HepG2 (cell line): ENCODE results near the gene IMMP1L. TPM values are rescaled to one million over a fixed set of nuclear protein-coding genes. Genes with fewer than 3 reads are reported as not detected.

Experiments used
- ATAC-seq: fragments of 200-7000 bp; cut with Tn5 transposase; 3 replicates; pipeline ENCODE4 v1.9.1; 2020; ENCODE audit warnings: mild to moderate bottlenecking, moderate library complexity
- BruUV-seq: library from RNA; stranded (reverse); fragments of 400-500 nt; replicated peaks from 2 replicates; lab custom pipeline; 2021; lab: Mats Ljungman, UMichigan
- CTCF ChIA-PET: fragments of 300-600 bp; formaldehyde crosslinking; extraction: SDS; loops from one replicate; lab custom pipeline; 2021; ENCODE audit warnings: low total read pairs, inconsistent platforms, low intra/inter-chr PET ratio; lab: Yijun Ruan, JAX
- POLR2A ChIA-PET: fragments of 350-600 bp; sonication (Branson Sonifier 250); formaldehyde crosslinking; loops from one replicate; lab custom pipeline; 2020; ENCODE audit warnings: antibody characterized with exemption, inconsistent platforms; lab: Yijun Ruan, JAX
- DNase-seq: peaks from one replicate; pipeline ENCODE4 v3.0.0-alpha.2; 2015; ENCODE audit warnings: low spot score
- FAIRE-seq: peaks from 3 replicates; lab custom pipeline; 2011; peaks lifted over from hg19 to GRCh38; lab: Jason Lieb, UNC
- H2AFZ ChIP-seq: one replicate; pipeline ENCODE4 v1.6.1; 2011; ENCODE audit warnings: low read length, inconsistent platforms
- H3K27ac ChIP-seq: fragments of 300-600 bp; 3 replicates; pipeline ENCODE4 v1.8.0; 2011; ENCODE audit warnings: mixed run types, mild to moderate bottlenecking, mixed read lengths, low read length, inconsistent platforms; ENCODE audit not compliant: insufficient read depth; ENCODE audit errors: extremely low read length
- H3K27me3 ChIP-seq, 2 experiments: fragments of 200-600 bp in 1 of 2; 2 replicates in 1 of 2; 3 replicates in 1 of 2; pipeline versions ENCODE4 v1.6.0 to v1.8.0; 2011; ENCODE audit warnings: low read length in 2 of 2, mild to moderate bottlenecking in 2 of 2, moderate library complexity in 2 of 2, inconsistent platforms in 1 of 2; ENCODE audit not compliant: insufficient read depth in 2 of 2, control insufficient read depth in 1 of 2
- H3K36me3 ChIP-seq, 2 experiments: fragments of 200-600 bp in 1 of 2; replicated peaks in 1 of 2; 2 replicates in 1 of 2; 3 replicates in 1 of 2; pipeline versions ENCODE4 v1.5.1 to v1.8.0; 2011; ENCODE audit warnings: low read length in 2 of 2, inconsistent platforms in 1 of 2; ENCODE audit not compliant: insufficient read depth in 2 of 2, control insufficient read depth in 1 of 2
- H3K4me1 ChIP-seq: 2 replicates; pipeline ENCODE4 v1.5.1; 2012; ENCODE audit warnings: low read length, inconsistent platforms; ENCODE audit not compliant: insufficient read depth
- H3K4me2 ChIP-seq: 2 replicates; pipeline ENCODE4 v1.6.0; 2011; ENCODE audit warnings: low read depth, low read length, inconsistent platforms
- H3K4me3 ChIP-seq, 3 experiments: fragments of 200-600 bp in 1 of 3; sonication (generic), shearing (Covaris generic) in 1 of 3; replicated peaks in 1 of 3; 2 replicates each; pipeline ENCODE4 v1.5.1; 2011 to 2016; ENCODE audit warnings: low read length in 3 of 3, inconsistent platforms in 2 of 3, low read depth in 2 of 3, mild to moderate bottlenecking in 2 of 3, control low read depth in 1 of 3, mixed read lengths in 1 of 3; ENCODE audit not compliant: insufficient read depth in 1 of 3
- H3K79me2 ChIP-seq: one replicate; pipeline ENCODE4 v1.6.1; 2011; ENCODE audit warnings: low read length, inconsistent platforms; ENCODE audit not compliant: insufficient read depth
- H3K9ac ChIP-seq: 2 replicates; pipeline ENCODE4 v1.6.0; 2011; ENCODE audit warnings: mild to moderate bottlenecking, low read depth, low read length, inconsistent platforms; ENCODE audit not compliant: insufficient read depth
- H3K9me3 ChIP-seq: 2 replicates; pipeline ENCODE4 v1.5.1; 2012; ENCODE audit warnings: mild to moderate bottlenecking, low read length
- H4K20me1 ChIP-seq: 2 replicates; pipeline ENCODE4 v1.6.0; 2011; ENCODE audit warnings: inconsistent platforms, mild to moderate bottlenecking, low read length, moderate library complexity; ENCODE audit not compliant: insufficient read depth
- AKAP8 ChIP-seq: sonication (generic); formaldehyde crosslinking; IDR thresholded peaks from 2 replicates; pipeline ENCODE4 v1.5.1; 2020; ENCODE audit warnings: mild to moderate bottlenecking, missing genetic modification reagents
- CSRNP2 ChIP-seq: sonication (generic); formaldehyde crosslinking; conservative IDR thresholded peaks from 2 replicates; pipeline ENCODE4 v1.8.0; 2022; ENCODE audit warnings: low read depth, missing genetic modification reagents
- NR1H2 ChIP-seq: sonication (generic); formaldehyde crosslinking; IDR thresholded peaks from 2 replicates; pipeline ENCODE4 v1.8.1; 2022; ENCODE audit warnings: low read depth, missing genetic modification reagents, borderline replicate concordance
- RNF2 ChIP-seq: fragments of 450-650 bp; conservative IDR thresholded peaks from 2 replicates; pipeline ENCODE4 v1.6.1; 2016; ENCODE audit warnings: low read depth
- ZBTB4 ChIP-seq: sonication (generic); formaldehyde crosslinking; IDR thresholded peaks from 2 replicates; pipeline ENCODE4 v1.4.0; 2020; ENCODE audit warnings: missing genetic modification reagents, mild to moderate bottlenecking, borderline replicate concordance
- ZNF597 ChIP-seq: sonication (generic); formaldehyde crosslinking; IDR thresholded peaks from 2 replicates; pipeline ENCODE4 v1.5.0; 2020; ENCODE audit warnings: missing genetic modification reagents
- ZNF687 ChIP-seq: sonication (generic); formaldehyde crosslinking; IDR thresholded peaks from 2 replicates; pipeline ENCODE4 v1.5.1; 2020; ENCODE audit warnings: mild to moderate bottlenecking, missing genetic modification reagents, moderate library complexity
- WGBS: methylation state at CpG from one replicate; pipeline ENCODE4 v1.1.6; 2017; ENCODE audit warnings: low lambda C conversion rate; 5-methylcytosine and 5-hydroxymethylcytosine counted together
- in situ Hi-C: cut with HindIII; loops from 2 replicates; pipeline ENCODE4 v1.10.0; 2017; ENCODE audit warnings: low pct_unique_long_range_greater_than_20kb; ENCODE audit not compliant: extremely low pct_ligation_motif_present
- intact Hi-C: fragments of 100-400 bp; cut with micrococcal nuclease; formaldehyde crosslinking; loops from one replicate; pipeline ENCODE4 v1.10.0; 2022; ENCODE audit not compliant: unreplicated experiment
- polyA plus RNA-seq, 8 experiments: library from polyadenylated mRNA; depleted of rRNA in 3 of 8; stranded (reverse) in 7 of 8; unstranded in 1 of 8; fragments of >200 nt; fragmentation: Illumina TruSeq in 4 of 8; extraction: Trizol in 4 of 8; gene quantifications; 2 replicates each; pipeline versions ENCODE4 v1.2.1 to v1.2.3, GENCODE V29; 2011 to 2016; ENCODE audit warnings: low read depth in 4 of 8, missing spikeins in 1 of 8, mixed read lengths in 1 of 8; ENCODE audit not compliant: insufficient read depth in 1 of 8
- total RNA-seq, 5 experiments: library from RNA; depleted of rRNA; stranded (reverse); fragments of >200 nt; fragmentation: Illumina TruSeq; extraction: Trizol; gene quantifications; 2 replicates each; pipeline ENCODE4 v1.2.3, GENCODE V29; 2016; ENCODE audit warnings: low read depth in 1 of 5

IMMP1L gene
- total and polyA plus RNA-seq, 2 of the 13 experiments (the other 11 are each of a cell fraction or from before 2014, with no cell fraction given) = 42.4 to 57.9 TPM

GRCh38 chr11:31531293-31531692 is 21.9 kb upstream of the IMMP1L start:
- Histone ChIP-seq H3K36me3 (no peaks in the 10 kb centered on the region), H2AFZ (no peak overlapping the region), H4K20me1 (no peaks in the 10 kb centered on the region), H3K4me3 (no peak overlapping the region), H3K27ac (no peak overlapping the region), H3K79me2 (no peaks in the 10 kb centered on the region), H3K9me3 (no peaks in the 10 kb centered on the region), H3K9ac (no peak overlapping the region), H3K27me3 (no peaks in the 10 kb centered on the region), H3K4me1 (no peaks in the 10 kb centered on the region), H3K4me2 (no peak overlapping the region)
- ATAC-seq (no peak), FAIRE-seq (no peak), DNase-seq (no peak)
- ChIA-PET CTCF (no interaction called here), POLR2A (no interaction called here)
- in situ Hi-C loops = no loop called here
- 95% methylated on average over 1 of the region's 1 CpG for WGBS
- intact Hi-C loops = no loop called here
- TF ChIP-seq ZNF597 (CRISPR knock-in tag) = no peak
- no peak for TF ChIP-seq NR1H2 (CRISPR knock-in tag)
- TF ChIP-seq RNF2 = no peak
- TF ChIP-seq CSRNP2 (CRISPR knock-in tag) = no peak
- TF ChIP-seq ZBTB4 = no peak
- no peak for TF ChIP-seq AKAP8 (CRISPR knock-in tag)
- no peak for TF ChIP-seq ZNF687 (CRISPR knock-in tag)
- no TSS peak for BruUV-seq
